Stimulated activated CD4-positive, alpha-beta T cell treated with anti-CD3 and anti-CD28 coated beads, Interleukin-15, amount 100 ng/mL, for 1 hour (primary cell): ENCODE measurements around the gene PCTP.

Experiments
- DNase-seq, 2 donors: peaks; one replicate each; pipeline ENCODE4 v3.0.0-alpha.2; 2020; ENCODE audit warnings: low read depth in 1 of 2, low spot score in 1 of 2

Gene PCTP

GRCh38 chr17:55750750-55751657 is at the start of gene PCTP:
Gene PCTP (plus strand): TSS chr17:55751051. CDS start chr17:55751104, 53 bp downstream.
- peak; percentile 46 to 79 for DNase-seq

DNA sequence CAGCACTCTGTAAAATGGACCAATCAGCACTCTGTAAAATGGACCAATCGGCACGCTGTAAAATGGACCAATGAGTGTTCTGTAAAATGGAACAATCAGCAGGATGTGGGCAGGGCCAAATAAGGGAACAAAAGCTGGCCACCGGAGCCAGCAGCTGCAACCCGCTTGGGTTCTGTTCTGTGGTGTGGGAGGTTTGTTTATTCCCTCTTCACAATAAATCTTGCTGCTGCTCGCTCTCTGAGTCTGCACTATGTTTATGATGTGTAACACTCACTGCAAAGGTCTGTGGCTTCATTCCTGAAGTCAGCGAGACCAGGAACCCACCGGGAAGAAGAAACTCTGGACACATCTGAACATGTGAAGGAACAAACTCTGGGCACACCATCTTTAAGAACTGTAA is 48.7 kb upstream of the PCTP start:
- no peak for DNase-seq

DNA sequence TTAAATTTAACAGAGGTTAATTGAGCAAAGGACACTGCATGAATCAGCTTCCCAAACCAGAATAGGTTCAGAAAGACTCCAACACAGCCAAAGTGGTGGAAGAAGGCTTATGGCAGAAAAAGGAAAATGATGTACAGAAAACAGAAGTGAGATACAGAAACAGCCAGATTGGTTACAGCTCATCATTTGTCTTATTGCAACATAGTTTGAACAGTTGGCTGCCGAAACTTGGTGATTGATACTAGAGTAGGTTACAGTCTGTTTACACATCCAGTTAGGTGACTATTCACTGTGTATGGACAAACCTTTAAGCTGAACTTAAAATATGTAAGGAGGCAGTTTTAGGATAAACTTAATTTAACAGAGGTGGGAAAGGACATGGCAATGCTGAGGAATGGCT is 46.5 kb upstream of the PCTP start:
- DNase-seq, result no peak

DNA sequence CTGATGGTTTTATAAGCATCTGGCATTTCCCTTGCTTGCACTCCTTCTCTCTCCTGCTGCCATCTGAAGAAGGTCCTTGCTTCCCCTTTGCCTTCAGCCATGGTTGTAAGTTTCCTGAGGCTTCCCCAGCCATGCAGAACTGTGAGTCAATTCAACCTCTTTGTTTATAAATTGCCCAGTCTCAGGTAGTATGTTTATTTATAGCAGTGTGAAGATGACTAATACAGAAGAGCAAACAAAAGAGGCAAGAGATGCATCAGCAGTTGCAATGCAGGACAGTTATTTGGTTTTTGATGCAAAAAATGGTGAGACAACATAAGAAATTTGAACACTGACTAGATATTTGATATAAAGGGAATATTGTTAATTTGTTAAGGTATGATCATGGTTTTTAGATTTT is 45.0 kb upstream of the PCTP start:
- DNase-seq, result no peak

DNA sequence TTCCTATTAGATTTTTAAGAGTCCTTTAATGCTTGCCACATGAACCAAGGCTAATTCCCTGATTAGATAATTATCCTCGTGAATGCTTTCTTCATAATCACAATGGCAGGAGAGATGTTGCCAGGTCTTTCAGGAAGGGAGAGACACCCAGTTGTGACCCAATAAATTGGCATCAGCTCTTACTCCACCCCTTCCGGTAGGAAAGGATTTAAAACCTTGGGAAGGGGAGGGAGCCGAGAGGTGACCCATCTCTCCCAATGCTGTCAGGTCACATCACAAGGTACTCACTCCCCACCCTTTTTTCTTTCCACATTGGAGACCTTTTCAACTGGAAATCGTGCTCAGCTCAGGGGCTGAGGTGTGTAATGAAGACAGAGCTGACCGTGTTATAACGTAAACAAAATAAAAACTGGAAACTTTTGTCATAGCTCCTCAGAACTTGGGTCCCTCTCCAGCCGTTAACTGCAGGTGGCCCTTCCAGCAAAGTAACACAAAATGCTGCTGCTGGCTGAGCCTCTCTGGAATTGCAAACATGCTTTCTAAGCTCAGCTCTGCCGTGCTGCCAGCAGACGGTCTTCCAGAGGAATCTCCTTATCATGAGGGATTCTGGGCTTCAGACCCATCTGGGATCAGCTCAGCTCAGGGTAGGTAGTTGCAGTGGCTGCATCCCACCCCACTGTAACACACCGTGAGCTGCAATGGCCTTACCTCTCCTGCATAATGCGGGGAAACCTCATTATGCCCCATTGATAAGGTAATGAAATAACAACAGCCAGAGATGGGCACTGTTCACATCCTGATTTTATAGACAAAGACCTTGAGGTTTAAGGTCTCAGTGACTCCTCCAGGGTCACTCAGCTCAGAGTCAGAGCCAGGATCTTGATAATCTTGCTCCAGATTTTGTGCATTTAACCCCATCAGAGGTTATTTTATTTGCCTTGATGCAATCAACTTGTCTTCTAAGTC is 43.8 kb upstream of the PCTP start:
- no peak for DNase-seq

- no peak for DNase-seq
These were observed 42.5 kb upstream of the PCTP start for GRCh38 chr17:55708175-55708974.

- no peak for DNase-seq
These were observed 41.4 kb upstream of the PCTP start for GRCh38 chr17:55709440-55709839.

DNA sequence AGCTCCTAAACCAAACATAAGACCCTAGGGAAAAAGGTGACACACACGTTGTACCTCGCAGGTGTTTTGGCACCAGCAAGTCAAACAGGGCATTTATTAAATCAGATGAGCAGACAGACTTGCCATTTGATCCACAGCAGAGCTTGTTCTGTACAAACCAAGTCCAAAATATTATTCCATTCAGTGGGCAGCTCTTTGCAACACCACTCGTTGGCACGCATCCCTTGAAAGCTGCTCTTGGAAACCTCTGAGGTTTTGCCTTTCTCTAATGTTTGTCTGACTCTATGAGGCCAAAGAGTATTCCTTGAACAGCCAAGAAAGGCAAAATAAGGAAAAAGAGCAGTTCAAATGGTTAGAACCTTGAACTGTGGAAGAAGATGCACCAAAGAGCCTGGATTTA is 40.9 kb upstream of the PCTP start:
- DNase-seq, result no peak

DNA sequence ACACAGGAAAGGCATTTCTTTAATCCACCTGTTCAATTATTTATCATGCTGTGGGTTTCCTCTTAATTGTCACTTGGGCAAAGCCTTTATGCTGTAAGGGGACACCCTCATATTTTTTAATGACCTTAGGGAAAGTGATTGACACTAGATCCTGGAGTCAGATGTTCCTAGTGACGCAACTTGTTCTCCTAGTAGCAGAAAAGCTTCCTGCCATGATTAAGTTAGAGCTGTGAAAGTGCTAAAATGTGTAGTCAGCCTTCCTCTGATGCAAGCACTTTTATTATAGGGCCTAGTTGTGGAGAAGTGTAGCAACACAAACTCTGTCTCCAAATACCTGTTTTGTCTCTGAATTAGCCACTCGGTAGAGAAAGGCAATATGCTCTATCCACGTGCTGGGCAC is 40.4 kb upstream of the PCTP start:
- no peak for DNase-seq

- no peak for DNase-seq
These were observed 39.9 kb upstream of the PCTP start for GRCh38 chr17:55710829-55711496.

DNA sequence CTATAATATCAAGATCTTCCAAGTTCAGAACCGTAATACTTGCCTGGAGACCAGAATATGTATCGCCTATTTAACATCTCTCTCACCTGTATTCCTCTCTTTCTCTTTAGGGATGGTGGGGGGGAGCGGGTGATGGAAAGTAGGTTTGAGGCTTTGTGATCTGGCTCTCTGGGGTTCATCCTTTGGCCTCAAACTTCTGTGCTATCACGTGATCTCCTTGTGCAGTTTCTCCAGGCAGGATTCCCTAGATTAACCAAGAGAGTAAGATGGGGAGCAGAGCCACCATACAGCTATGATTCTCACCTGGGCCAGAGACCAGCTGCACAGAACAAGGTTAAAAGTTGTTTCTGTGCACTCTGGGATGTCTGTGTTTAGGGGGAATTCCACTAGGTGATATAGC is 33.4 kb upstream of the PCTP start:
- DNase-seq, result no peak

- peak; percentile 29 to 40 for DNase-seq
These were observed 32.7 kb upstream of the PCTP start for GRCh38 chr17:55717898-55718735.

DNA sequence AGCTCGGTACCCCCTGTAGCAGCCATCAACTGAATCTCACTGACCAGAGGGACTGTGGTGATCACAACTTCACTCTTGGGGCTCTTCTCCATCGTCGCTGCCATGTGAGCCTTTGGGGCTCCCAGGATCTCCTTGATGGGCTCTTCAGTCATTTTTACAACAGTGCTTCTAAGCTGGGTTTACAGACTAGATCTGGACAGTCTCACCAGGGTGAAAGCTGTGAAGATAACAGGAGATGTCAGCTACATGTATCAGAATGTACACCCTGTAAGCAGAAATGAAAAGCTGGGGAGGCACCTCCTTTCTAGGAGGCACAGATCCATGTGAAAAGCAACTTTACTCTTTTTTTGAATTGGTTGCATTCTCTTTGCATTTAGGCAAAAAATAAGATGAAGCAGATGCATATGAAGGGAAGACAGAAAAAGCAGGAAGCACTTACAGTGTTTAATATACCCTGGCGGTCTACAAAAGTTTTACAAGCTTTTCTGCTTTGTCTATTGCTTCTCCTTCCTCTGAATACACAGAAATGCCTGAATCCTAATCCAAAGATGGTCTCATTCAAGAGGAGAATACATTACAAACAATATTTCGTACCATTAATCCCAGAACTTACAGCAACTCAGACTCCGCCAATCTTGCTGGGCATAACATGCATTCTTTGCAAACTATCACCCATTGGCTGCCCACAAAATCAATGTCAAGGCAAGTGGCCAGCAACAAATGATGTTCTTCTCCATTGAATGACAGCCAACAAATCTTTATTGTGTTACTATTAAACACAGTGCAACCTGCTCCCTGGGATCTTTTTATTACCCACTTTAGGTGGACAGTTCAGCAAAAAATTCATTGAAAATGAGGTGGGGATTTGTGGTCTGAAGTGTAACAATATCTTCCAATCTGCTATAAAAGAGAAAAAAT is 29.7 kb upstream of the PCTP start:
- DNase-seq, result no peak

- DNase-seq, result no peak
These were observed 28.7 kb upstream of the PCTP start for GRCh38 chr17:55722016-55722736.

GRCh38 chr17:55722742-55723487 is 27.9 kb upstream of the PCTP start, which contains the start of gene TMEM100:
Gene TMEM100 (minus strand): TSS chr17:55722864. CDS start chr17:55721070, 1,794 bp downstream.
- DNase-seq, result no peak

GRCh38 chr17:55723488-55723848 is 27.4 kb upstream of the PCTP start:
- DNase-seq, result no peak

GRCh38 chr17:55726440-55726839 is 24.4 kb upstream of the PCTP start:
- DNase-seq, result no peak
